ENCODE measurements around the gene CBLC. TPM values are rescaled to one million over a fixed set of nuclear protein-coding genes. Genes with fewer than 3 reads are reported as not detected.

The CBLC gene
- total RNA-seq, 1 experiment from 2014 or later: 0.80 TPM

- Histone ChIP-seq H3K9me3 (ENCODE audit: control insufficient read depth, insufficient read depth, low read depth, low read length) (no peaks in the 10 kb centered on the region), H3K27ac (ENCODE audit: low read length) (peak overlapping the region; percentile 92), H3K36me3 (ENCODE audit: control insufficient read depth, insufficient read depth, low read length) (no peaks in the 10 kb centered on the region; the same call in 1 of the 2 replicates), H3K4me3 (ENCODE audit: low read depth in 2 of 2, low read length in 2 of 2) (no peak overlapping the region), H3K27me3 (ENCODE audit: control insufficient read depth, insufficient read depth, low read length) (no peaks in the 10 kb centered on the region), H3K4me1 (ENCODE audit: control insufficient read depth, insufficient read depth, low read length) (peaks cover 40% of the 10 kb centered on the region)
- no TSS peak for BruUV-seq (replicated peaks)
- no peak for TF ChIP-seq CTCF (IDR thresholded peaks at IDR 0.05)
- TF ChIP-seq POLR2AphosphoS5 (IDR thresholded peaks at IDR 0.05; ENCODE audit: low read depth, low read length): 0 out of 2 replicates have a peak, but pooled peaks have one; percentile 35
- ChIA-PET CTCF (interaction anchor here (0.5 kb wide), 2 partner anchors 19 to 99 kb away, joined by 6 to 8 read pairs; no protein-coding TSS in a partner anchor), POLR2A (no interaction called here)
- no peak for DNase-seq (ENCODE audit: low read depth, low spot score)
- in situ Hi-C loops (cut with HindIII; ENCODE audit: low pct_unique_long_range_greater_than_20kb, low sequenced_read_pairs): no loop called here
- ATAC-seq: peak; percentile 37
- intact Hi-C loops (cut with micrococcal nuclease; ENCODE audit: unreplicated experiment): no loop called here
Measured at GRCh38 chr19:44745341-44745831, 32.3 kb upstream of the CBLC start.

DNA sequence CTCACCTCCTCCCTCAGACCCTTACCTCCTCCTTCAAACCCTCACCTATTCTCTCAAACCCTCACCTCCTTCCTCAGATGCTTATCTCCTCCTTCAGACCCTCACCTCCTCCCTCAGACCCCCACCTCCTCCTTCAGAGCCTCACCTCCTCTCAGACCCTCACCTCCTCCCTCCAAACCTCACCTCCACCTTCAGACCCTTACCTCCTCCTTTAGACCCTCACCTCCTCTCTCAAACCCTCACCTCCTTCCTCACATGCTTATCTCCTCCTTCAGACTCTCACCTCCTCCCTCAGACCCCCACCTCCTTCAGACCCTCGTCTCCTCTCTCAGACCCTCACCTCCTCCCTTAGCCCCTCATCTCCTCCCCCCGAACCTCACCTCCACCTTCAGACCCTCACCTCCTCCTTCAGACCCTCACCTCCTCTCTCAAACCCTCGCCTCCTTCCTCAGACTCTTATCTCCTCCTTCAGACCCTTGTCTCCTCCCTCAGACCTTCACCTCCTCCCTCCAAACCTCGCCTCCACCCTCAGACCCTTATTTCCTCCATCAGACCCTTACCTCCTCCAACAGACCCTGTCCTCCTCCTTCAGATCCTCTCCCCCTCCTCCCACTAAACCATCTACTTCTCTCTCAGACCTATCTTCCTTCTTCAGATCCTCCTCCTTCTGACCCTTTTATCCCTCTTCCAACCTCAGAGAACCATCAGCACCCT lies 31.6 kb upstream of the CBLC start:
- ATAC-seq: no peak
- H3K27me3 ChIP-seq (ENCODE audit: control insufficient read depth, insufficient read depth, low read length): no peaks in the 10 kb centered on the region
- intact Hi-C loops (cut with micrococcal nuclease; ENCODE audit: unreplicated experiment): no loop called here
- H3K4me3 ChIP-seq (ENCODE audit: low read depth in 2 of 2, low read length in 2 of 2): no peak overlapping the region
- no peak for DNase-seq (ENCODE audit: low read depth, low spot score)
- H3K36me3 ChIP-seq (ENCODE audit: control insufficient read depth, insufficient read depth, low read length): no peaks in the 10 kb centered on the region; the same call in 1 of the 2 replicates
- H3K27ac ChIP-seq (ENCODE audit: low read length): peak overlapping the region; percentile 92
- TF ChIP-seq REST (IDR thresholded peaks at IDR 0.05; ENCODE audit: insufficient read depth in 1 of 2, low read depth in 2 of 2, low read length in 1 of 2) (no peak), TCF7L2 (IDR thresholded peaks at IDR 0.05; ENCODE audit: low read depth, low read length) (no peak), POLR2AphosphoS5 (IDR thresholded peaks at IDR 0.05; ENCODE audit: low read depth, low read length) (no peak), SIN3A (IDR thresholded peaks at IDR 0.05; ENCODE audit: borderline replicate concordance, insufficient read depth, low read depth, low read length) (no peak), CTCF (IDR thresholded peaks at IDR 0.05) (no peak)
- H3K4me1 ChIP-seq (ENCODE audit: control insufficient read depth, insufficient read depth, low read length): peaks cover 40% of the 10 kb centered on the region
- no peaks in the 10 kb centered on the region for H3K9me3 ChIP-seq (ENCODE audit: control insufficient read depth, insufficient read depth, low read depth, low read length)
- ChIA-PET CTCF (no interaction called here), POLR2A (no interaction called here)
- BruUV-seq (replicated peaks): no TSS peak
- in situ Hi-C loops (cut with HindIII; ENCODE audit: low pct_unique_long_range_greater_than_20kb, low sequenced_read_pairs): no loop called here
